Natural killer cell (primary cell): ENCODE data around the gene ADPRS. TPM values are rescaled to one million over a fixed set of nuclear protein-coding genes. Genes with fewer than 3 reads are reported as not detected.

Experiments
- ATAC-seq, 3 donors: fragments of 150-1000 bp in 2 of 3; fragments of 200-7000 bp in 1 of 3; cut with Tn5 transposase; 1 replicate in 1 of 3; 2 replicates in 2 of 3; pipeline ENCODE4 v1.10.0; 2021; ENCODE audit warnings: mild to moderate bottlenecking in 2 of 3, moderate library complexity in 2 of 3
- DNase-seq, 2 donors: peaks; one replicate each; pipeline versions ENCODE4 v3.0.0 to v3.0.0-alpha.2; 2013 to 2021; ENCODE audit warnings: mixed read lengths in 1 of 2
- H3K27ac ChIP-seq: one replicate; pipeline ENCODE4 v1.5.1; 2013; ENCODE audit warnings: mild to moderate bottlenecking, low read length
- H3K27me3 ChIP-seq: one replicate; pipeline ENCODE4 v1.6.1; 2013; ENCODE audit warnings: low read length; ENCODE audit not compliant: control insufficient read depth, insufficient read depth
- H3K36me3 ChIP-seq: one replicate; pipeline ENCODE4 v1.6.1; 2013; ENCODE audit warnings: low read length; ENCODE audit not compliant: control insufficient read depth, insufficient read depth
- H3K4me1 ChIP-seq: one replicate; pipeline ENCODE4 v1.6.1; 2013; ENCODE audit warnings: low read length; ENCODE audit not compliant: control insufficient read depth, insufficient read depth
- H3K4me3 ChIP-seq: one replicate; pipeline ENCODE4 v1.5.1; 2013; ENCODE audit warnings: low read length
- H3K9me3 ChIP-seq: one replicate; pipeline ENCODE4 v1.6.1; 2013; ENCODE audit warnings: low read length; ENCODE audit not compliant: control insufficient read depth, insufficient read depth
- H3K27ac Mint-ChIP-seq, 2 donors: one replicate each; pipeline ENCODE4 v1.8.0; 2022; ENCODE audit warnings: mild to moderate bottlenecking in 2 of 2, mixed read lengths in 2 of 2, moderate library complexity in 1 of 2
- H3K27me3 Mint-ChIP-seq, 2 donors: one replicate each; pipeline ENCODE4 v1.8.0; 2022; ENCODE audit warnings: low read depth in 2 of 2, mixed read lengths in 2 of 2
- H3K36me3 Mint-ChIP-seq: one replicate; pipeline ENCODE4 v1.8.0; 2022; ENCODE audit warnings: mixed read lengths
- H3K4me1 Mint-ChIP-seq, 2 donors: one replicate each; pipeline ENCODE4 v1.8.0; 2022; ENCODE audit warnings: mixed read lengths in 2 of 2
- H3K4me3 Mint-ChIP-seq: one replicate; pipeline ENCODE4 v1.8.0; 2022; ENCODE audit warnings: mild to moderate bottlenecking, moderate library complexity, mixed read lengths
- H3K9me3 Mint-ChIP-seq, 2 donors: one replicate each; pipeline ENCODE4 v1.8.0; 2022; ENCODE audit warnings: mixed read lengths in 2 of 2
- WGBS: methylation state at CpG from one replicate; pipeline ENCODE4 v1.1.7; 2013; ENCODE audit warnings: missing lambda C conversion rate; ENCODE audit not compliant: insufficient coverage; 5-methylcytosine and 5-hydroxymethylcytosine counted together
- intact Hi-C: fragments of 100-400 bp; cut with micrococcal nuclease; formaldehyde crosslinking; loops from one replicate; pipeline ENCODE4 v1.14.2; 2022
- total RNA-seq, 4 donors: library from RNA; stranded (reverse); fragments of 120-200 nt in 1 of 4; gene quantifications; one replicate each; pipeline versions ENCODE4 v1.2.3 to v1.2.4, GENCODE V29; 2013 to 2022
- TF ChIP-seq, protein P1 (sequence below): fragments of 200-600 bp; IDR thresholded peaks from one replicate; pipeline ENCODE4 v1.8.0; 2022; ENCODE audit warnings: antibody characterized with exemption

ADPRS gene
- total RNA-seq, 3 donors from 2014 or later (not counting 1 experiment from before 2014, with no cell fraction given) = 9.6 to 15.9 (median 12.4) TPM

DNA sequence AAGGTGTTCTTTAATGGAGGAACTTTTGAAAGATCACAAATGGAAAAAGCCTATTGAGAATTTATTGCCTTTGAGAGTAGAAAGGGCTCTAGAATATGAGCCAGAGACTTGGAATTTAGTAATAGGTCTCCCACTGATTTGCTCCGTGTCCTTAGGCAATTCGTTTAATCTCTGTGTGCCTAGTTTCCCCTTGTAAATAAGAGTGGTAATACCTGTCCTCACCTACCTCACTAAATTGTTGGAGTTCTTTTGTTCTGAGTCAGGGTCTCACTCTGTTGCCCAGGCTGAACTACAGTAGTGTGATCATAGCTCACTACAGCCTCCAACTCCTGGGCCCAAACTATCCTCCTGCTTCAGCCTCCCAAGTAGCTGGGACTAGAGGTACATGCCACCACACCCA is 19.8 kb upstream of the ADPRS start:
- no peaks in the 10 kb centered on the region for H3K4me1 Mint-ChIP-seq
- DNase-seq (no peak), ATAC-seq (no peak)
- Histone ChIP-seq H3K36me3 (no peaks in the 10 kb centered on the region), H3K9me3 (no peaks in the 10 kb centered on the region), H3K27me3 (no peaks in the 10 kb centered on the region), H3K4me3 (no peak overlapping the region), H3K27ac (no peak overlapping the region), H3K4me1 (no peaks in the 10 kb centered on the region)
- no peaks in the 10 kb centered on the region for H3K36me3 Mint-ChIP-seq
- H3K27me3 Mint-ChIP-seq = no peaks in the 10 kb centered on the region
- no CpG with 5 or more reads among the region's 2 CpGs for WGBS
- no peaks in the 10 kb centered on the region for H3K9me3 Mint-ChIP-seq
- H3K27ac Mint-ChIP-seq = no peak overlapping the region
- TF ChIP-seq, protein P1, sequence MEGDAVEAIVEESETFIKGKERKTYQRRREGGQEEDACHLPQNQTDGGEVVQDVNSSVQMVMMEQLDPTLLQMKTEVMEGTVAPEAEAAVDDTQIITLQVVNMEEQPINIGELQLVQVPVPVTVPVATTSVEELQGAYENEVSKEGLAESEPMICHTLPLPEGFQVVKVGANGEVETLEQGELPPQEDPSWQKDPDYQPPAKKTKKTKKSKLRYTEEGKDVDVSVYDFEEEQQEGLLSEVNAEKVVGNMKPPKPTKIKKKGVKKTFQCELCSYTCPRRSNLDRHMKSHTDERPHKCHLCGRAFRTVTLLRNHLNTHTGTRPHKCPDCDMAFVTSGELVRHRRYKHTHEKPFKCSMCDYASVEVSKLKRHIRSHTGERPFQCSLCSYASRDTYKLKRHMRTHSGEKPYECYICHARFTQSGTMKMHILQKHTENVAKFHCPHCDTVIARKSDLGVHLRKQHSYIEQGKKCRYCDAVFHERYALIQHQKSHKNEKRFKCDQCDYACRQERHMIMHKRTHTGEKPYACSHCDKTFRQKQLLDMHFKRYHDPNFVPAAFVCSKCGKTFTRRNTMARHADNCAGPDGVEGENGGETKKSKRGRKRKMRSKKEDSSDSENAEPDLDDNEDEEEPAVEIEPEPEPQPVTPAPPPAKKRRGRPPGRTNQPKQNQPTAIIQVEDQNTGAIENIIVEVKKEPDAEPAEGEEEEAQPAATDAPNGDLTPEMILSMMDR = no peak
- no peak overlapping the region for H3K4me3 Mint-ChIP-seq
- intact Hi-C loops = no loop called here

- TF ChIP-seq, protein P1 = no peak
- DNase-seq (no peak), ATAC-seq (no peak)
- Mint-ChIP-seq H3K36me3 (no peaks in the 10 kb centered on the region), H3K4me1 (no peaks in the 10 kb centered on the region), H3K4me3 (no peak overlapping the region), H3K9me3 (no peaks in the 10 kb centered on the region), H3K27me3 (no peaks in the 10 kb centered on the region), H3K27ac (no peak overlapping the region)
- Histone ChIP-seq H3K36me3 (no peaks in the 10 kb centered on the region), H3K4me3 (no peak overlapping the region), H3K9me3 (no peaks in the 10 kb centered on the region), H3K4me1 (no peaks in the 10 kb centered on the region), H3K27ac (no peak overlapping the region), H3K27me3 (no peaks in the 10 kb centered on the region)
- intact Hi-C loops = no loop called here
- 82% methylated on average over 1 of the region's 2 CpGs for WGBS
Measured at GRCh38 chr1:36070349-36070748, 18.3 kb upstream of the ADPRS start.

- no peak overlapping the region for H3K4me3 ChIP-seq
- ATAC-seq = no peak
- TF ChIP-seq, protein P1 = no peak
- Mint-ChIP-seq H3K9me3 (no peaks in the 10 kb centered on the region), H3K27ac (no peak overlapping the region), H3K4me1 (no peaks in the 10 kb centered on the region), H3K36me3 (no peaks in the 10 kb centered on the region), H3K4me3 (no peak overlapping the region), H3K27me3 (peaks cover 3 to 21% of the 10 kb centered on the region in 2 donors)
- H3K27ac ChIP-seq = no peak overlapping the region
- no peaks in the 10 kb centered on the region for H3K36me3 ChIP-seq
- DNase-seq = no peak
- H3K4me1 ChIP-seq = no peaks in the 10 kb centered on the region
- H3K27me3 ChIP-seq = no peaks in the 10 kb centered on the region
- intact Hi-C loops = no loop called here
- no peaks in the 10 kb centered on the region for H3K9me3 ChIP-seq
- WGBS = 82% methylated on average over 4 of the region's 4 CpGs
Measured at GRCh38 chr1:36076979-36077573, 11.6 kb upstream of the ADPRS start.

DNA sequence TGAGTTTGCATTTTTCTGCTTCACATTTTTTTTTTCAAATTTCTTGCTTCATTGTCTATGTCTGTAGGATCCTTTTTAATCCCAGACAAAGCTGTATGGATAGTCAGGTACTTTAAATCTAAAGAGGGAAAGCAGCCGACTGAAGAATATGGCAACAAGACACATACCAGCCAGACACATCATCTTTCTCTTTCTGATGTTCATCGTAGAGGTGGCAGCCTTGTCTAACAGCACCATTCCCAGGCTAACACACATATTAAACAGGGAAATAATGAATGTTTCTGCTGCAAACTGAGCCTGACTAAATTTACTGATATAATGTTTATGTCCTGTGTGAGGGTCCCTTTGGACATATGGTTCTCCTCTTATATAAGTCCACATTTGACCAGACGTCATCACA is 8.5 kb upstream of the ADPRS start:
- ATAC-seq = no peak
- 97% methylated on average over 3 of the region's 3 CpGs for WGBS
- Histone ChIP-seq H3K4me1 (peaks cover 10% of the 10 kb centered on the region), H3K36me3 (no peaks in the 10 kb centered on the region), H3K27ac (no peak overlapping the region), H3K9me3 (no peaks in the 10 kb centered on the region), H3K4me3 (no peak overlapping the region), H3K27me3 (peaks cover 6% of the 10 kb centered on the region)
- Mint-ChIP-seq H3K9me3 (no peaks in the 10 kb centered on the region), H3K27me3 (peaks cover 12 to 28% of the 10 kb centered on the region in 2 donors), H3K27ac (no peak overlapping the region), H3K4me3 (no peak overlapping the region), H3K36me3 (no peaks in the 10 kb centered on the region), H3K4me1 (no peaks in the 10 kb centered on the region)
- TF ChIP-seq, protein P1 = no peak
- intact Hi-C loops = no loop called here
- no peak for DNase-seq
